Suppressor macrophage treated with lipopolysaccharide for 1 hour (primary cell): ENCODE results near the gene MIA3.

ENCODE experiments used
- DNase-seq, 3 donors: peaks; one replicate each; pipeline ENCODE4 v3.0.0-alpha.2; 2020 to 2022

The MIA3 gene

GRCh38 chr1:222670110-222670509 lies 52.2 kb downstream of the MIA3 start:
- DNase-seq: no peak

- DNase-seq: no peak
Observed at GRCh38 chr1:222680080-222680479, 62.2 kb downstream of the MIA3 start.

DNA sequence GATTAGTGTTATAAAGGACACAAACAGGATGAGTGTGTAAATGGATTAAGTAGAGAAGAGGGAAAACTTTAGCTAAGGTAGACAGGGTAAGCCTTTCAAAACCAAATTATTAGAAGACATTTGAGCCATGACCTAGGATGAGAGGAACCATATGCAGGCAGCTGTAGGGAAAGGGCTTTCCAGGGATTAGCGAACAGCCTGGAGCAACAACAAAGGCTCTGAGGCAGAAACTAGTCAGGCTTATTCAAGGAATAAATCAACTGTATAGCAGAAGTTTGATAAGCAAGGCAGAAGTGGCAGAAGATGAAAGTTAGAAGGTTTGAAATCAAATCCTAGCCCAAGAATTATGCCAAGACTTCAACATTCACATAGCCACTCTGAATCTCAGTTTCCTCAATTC lies 73.1 kb downstream of the MIA3 start:
- DNase-seq: no peak

DNA sequence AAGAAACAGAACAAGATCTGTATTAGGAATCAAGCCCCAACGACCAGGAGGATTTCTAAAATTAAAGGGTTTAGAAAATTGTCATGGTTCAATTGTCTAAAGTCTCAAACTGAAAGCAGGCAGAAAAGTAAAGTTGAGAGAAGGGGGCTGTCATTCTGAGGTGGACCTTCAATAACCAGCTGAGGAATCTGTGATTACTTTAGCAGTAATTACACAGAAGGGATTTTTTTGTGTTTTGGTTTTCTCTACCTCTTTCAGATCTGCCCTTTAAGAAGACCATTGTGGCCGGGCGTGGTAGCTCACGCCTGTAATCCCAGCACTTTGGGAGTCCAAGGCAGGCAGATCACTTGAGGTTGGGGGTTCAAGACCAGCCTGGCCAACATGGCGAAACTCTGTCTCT lies 77.0 kb downstream of the MIA3 start:
- DNase-seq: no peak

DNA sequence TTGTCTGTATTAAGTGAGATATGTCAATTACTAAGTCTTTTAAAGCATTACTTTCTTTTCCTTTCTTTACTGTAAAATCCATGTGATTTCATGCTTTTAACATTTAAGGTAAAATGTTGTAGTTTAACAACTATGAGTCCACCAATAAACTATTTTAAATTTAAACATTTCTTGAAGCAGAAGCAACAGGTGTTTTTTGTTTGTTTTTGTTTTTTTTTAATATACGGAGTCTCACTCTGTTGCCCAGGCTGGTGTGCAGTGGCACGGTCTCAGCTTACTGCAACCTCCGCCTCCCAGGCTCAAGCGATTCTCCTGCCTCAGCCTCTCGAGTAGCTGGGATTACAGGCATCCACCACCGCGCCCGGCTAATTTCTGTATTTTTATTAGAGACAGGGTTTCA lies 78.8 kb downstream of the MIA3 start:
- no peak for DNase-seq

- peak in 2 of 3 donors; percentile 47 to 49 for DNase-seq
Observed at GRCh38 chr1:222697203-222697602, 79.3 kb downstream of the MIA3 start.

DNA sequence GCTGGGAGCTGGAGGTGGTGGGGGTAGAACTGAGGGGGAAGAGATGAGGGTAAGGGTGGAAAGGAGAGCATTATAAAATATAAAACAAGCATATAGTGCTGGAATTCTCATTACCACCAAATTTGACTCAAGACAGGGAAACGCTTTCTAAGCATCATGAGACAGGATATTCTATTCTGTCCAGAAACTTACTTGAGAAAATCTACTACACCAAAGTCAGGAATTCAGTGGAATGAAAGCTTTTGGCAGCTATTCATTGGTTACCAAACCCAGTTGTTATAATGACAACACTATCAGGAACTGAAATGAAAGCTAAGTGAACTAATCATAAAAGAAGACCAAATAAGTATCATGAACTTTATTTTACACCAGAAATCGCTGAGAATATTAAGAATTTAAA lies 79.9 kb downstream of the MIA3 start:
- peak in 1 of 3 donors; percentile 28 for DNase-seq

GRCh38 chr1:222702210-222702609 lies 84.3 kb downstream of the MIA3 start:
- no peak for DNase-seq

- DNase-seq: no peak
Observed at GRCh38 chr1:222704260-222704659, 86.4 kb downstream of the MIA3 start.

GRCh38 chr1:222706815-222707214 lies 88.9 kb downstream of the MIA3 start:
- DNase-seq: no peak

GRCh38 chr1:222709700-222710153 lies 91.8 kb downstream of the MIA3 start:
- DNase-seq: no peak

DNA sequence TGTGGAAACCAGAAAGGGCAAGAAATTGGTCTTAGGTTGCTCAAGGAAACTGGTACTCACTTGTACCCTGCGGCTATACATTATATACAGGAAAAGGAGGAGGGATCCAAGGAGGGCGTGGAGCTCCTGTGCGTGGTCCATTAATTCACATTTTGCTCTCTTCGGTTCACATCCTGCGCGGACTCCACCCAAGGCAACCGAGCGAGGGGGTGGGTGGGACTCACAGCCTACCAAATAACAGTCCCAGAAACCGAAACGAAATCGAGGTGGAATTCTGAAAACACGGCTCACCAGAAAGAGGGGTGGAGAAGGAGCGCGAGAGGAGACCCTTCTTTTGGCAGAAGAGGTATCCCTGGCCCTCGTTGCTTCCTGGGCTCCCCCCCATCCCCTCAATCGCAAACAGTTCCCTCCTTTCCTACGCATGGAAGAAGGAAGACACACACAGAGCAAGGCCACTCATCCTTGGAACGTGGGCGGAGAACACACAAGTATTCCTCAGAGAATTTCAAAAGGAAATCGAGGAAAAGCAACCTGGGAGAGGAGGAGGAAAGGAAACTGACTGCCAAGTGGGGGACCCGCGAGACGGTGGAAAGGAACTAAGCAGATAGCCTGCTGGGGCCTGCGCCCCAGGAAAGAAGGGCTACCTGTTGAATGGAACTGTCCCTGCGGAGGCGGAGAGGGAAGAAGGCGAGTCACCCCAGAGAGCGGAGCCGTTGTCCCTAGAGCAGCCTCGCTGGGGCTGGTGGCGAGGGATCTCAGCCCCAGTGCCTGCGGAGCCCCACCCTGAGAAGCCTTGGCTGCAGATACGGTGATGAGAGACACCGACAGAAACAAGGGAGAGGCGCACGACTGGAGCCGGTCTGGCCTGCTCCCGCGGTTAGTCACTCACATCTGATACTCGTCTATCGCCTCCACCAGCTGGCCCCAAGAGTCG lies 93.7 kb downstream of the MIA3 start:
- DNase-seq: peak; percentile 68 to 84 (median 79)

- peak; percentile 91 to 97 (median 96) for DNase-seq
Observed at GRCh38 chr1:222712253-222713090, 94.6 kb downstream of the MIA3 start, which contains the start of the genes AIDA and BROX. AIDA (minus strand) TSS chr1:222712491; CDS start chr1:222712317, 174 bp downstream. BROX (plus strand) TSS chr1:222712564; CDS start chr1:222715700, 3,136 bp downstream.

DNA sequence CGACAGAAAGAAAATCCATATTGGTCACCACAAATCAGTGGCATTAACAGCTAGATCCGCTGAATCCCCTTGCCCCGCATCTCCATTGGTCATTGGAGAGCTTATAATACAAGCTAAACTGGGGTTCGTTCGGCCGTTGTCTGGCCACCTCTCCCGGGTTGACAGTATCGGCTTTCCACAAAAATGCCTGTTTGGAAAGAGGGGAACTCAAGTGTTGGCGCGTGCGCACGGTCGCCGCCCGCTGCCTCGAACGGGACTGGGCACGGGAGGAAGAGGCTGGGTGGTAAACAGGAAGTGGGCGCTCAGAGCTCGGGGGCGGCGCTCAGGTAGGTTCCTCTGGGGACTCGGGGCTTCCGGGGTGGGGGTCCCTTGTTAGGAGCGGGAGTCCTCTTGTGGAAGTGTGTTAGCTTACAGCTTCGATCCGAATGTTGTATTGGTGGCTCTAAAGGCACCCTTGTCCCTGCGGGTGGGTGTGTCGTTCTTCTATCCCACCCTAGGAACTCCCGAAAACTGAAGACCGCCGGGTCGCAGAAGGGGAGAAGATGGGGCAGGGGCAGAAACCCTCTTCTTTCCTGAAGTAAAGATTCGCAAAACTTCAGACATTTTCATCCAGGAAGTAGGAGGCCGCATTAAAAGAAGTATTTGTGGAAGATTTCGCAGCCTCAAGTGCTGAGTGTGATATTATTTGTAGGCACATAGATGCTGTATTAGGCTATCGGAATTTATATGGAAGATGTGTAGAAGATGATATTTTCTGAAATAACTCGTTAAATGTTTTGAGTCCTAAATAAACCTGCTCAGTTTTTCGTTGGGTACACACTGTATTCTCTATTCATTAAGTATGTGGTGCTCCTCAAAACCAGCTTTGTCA lies 95.4 kb downstream of the MIA3 start:
- peak; percentile 94 to 96 (median 95) for DNase-seq

DNA sequence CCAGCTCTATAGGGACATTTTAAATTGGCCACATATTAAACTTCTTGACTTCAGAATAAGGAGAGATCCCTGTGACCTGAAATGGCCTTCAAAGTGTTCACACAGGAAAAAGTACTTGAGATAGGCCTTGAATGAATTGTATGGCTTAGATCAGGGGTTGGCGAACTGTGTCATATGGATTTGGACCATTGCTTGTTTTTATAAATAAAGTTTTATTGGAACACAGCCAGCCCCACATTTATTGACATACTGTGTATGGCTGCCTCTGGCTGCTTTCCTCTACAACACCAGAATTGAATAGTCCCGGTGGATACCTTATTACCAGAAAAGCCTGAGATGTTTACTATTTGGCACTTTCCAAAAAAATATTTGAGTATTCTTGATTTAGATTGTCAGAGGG lies 98.5 kb downstream of the MIA3 start:
- DNase-seq: no peak
